Measurements from ENCODE around the gene CLTCL1.
A peak's percentile ranks its signal among the peaks of the same experiment; 100 is the strongest.

Gene CLTCL1

DNA sequence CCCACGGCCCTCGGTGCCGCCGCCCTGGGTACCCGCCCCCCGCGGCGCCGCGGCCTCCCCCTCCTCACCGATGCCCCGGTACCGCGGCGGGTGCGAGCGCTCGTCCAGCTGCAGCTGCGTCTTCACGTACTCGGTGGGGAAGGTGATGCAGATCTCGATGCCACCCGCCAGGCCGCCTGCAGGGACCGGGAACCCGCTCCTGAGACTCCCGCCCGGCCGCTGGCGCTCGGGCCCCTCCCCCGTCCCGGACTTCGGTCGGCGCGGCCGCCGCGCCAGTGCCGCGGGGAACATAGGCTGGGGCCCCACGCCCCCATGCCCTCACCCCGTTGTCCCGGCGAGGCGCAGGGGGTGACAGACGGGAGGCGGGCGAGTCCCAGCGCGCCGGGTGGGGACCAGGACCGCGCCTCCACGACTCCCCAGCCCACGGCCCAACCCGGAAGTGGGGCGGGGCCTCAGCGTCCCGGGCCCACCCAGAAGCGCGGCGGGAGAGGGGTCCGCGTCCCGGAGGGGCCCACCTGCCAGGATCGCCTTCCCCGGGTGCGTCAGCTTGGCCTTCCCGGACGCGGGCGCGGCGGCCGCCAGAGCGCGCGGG lies 113.4 kb downstream of the CLTCL1 start:
- peaks cover 2% of the 10 kb centered on the region for H3K36me3 ChIP-seq (replicated peaks)
- in situ Hi-C loops (cut with HindIII; ENCODE audit: low pct_ligation_motif_present, low sequenced_read_pairs): no loop called here
- H3K27ac ChIP-seq: peak overlapping the region; percentile 46
- DNase-seq: no peak
- TF ChIP-seq, protein P1, sequence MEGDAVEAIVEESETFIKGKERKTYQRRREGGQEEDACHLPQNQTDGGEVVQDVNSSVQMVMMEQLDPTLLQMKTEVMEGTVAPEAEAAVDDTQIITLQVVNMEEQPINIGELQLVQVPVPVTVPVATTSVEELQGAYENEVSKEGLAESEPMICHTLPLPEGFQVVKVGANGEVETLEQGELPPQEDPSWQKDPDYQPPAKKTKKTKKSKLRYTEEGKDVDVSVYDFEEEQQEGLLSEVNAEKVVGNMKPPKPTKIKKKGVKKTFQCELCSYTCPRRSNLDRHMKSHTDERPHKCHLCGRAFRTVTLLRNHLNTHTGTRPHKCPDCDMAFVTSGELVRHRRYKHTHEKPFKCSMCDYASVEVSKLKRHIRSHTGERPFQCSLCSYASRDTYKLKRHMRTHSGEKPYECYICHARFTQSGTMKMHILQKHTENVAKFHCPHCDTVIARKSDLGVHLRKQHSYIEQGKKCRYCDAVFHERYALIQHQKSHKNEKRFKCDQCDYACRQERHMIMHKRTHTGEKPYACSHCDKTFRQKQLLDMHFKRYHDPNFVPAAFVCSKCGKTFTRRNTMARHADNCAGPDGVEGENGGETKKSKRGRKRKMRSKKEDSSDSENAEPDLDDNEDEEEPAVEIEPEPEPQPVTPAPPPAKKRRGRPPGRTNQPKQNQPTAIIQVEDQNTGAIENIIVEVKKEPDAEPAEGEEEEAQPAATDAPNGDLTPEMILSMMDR (IDR thresholded peaks at IDR 0.05; ENCODE audit: low read depth, low read length, missing control alignments): no peak
- no peaks in the 10 kb centered on the region for H3K27me3 ChIP-seq (replicated peaks)
- peak overlapping the region; percentile 71 for H3K4me3 ChIP-seq (ENCODE audit: low read depth, low read length)

- H3K27me3 ChIP-seq (replicated peaks): no peaks in the 10 kb centered on the region
- TF ChIP-seq, protein P1 (IDR thresholded peaks at IDR 0.05; ENCODE audit: low read depth, low read length, missing control alignments): no peak
- peak overlapping the region; percentile 46 for H3K27ac ChIP-seq
- H3K4me3 ChIP-seq (ENCODE audit: low read depth, low read length): peak overlapping the region; percentile 71
- in situ Hi-C loops (cut with HindIII; ENCODE audit: low pct_ligation_motif_present, low sequenced_read_pairs): no loop called here
- DNase-seq: no peak
- peaks cover 2% of the 10 kb centered on the region for H3K36me3 ChIP-seq (replicated peaks)
These were observed 114.1 kb downstream of the CLTCL1 start for GRCh38 chr22:19177164-19178064.

- H3K27me3 ChIP-seq (replicated peaks): no peaks in the 10 kb centered on the region
- H3K36me3 ChIP-seq (replicated peaks): peaks cover 2% of the 10 kb centered on the region
- no peak overlapping the region for H3K27ac ChIP-seq
- no peak for DNase-seq
- TF ChIP-seq, protein P1 (IDR thresholded peaks at IDR 0.05; ENCODE audit: low read depth, low read length, missing control alignments): no peak
- peak overlapping the region; percentile 12 for H3K4me3 ChIP-seq (ENCODE audit: low read depth, low read length)
- in situ Hi-C loops (cut with HindIII; ENCODE audit: low pct_ligation_motif_present, low sequenced_read_pairs): no loop called here
These were observed 114.8 kb downstream of the CLTCL1 start for GRCh38 chr22:19176732-19177131.

DNA sequence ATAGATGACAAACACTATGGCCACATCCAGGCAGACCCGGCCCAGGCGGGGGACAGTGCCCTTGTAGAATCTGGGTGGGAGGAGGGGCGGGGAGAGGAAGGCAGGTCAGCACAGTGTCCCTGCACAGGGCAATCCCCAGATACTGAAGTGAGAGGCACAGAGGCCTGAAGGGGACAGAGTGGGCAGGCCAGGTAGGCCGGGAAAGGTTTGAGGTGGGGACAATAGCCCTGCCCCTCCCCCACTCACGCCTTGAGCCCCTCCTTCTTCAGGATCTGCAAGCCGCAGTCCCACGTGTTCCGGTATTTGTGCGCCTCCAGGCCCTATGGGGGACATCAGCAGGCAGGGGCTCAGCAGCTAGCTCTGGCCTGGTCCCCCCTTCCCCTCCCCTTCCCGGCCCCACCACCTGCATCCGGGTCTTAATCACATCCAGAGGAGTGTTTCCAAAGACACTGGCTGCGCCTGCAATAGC lies 115.3 kb downstream of the CLTCL1 start:
- Histone ChIP-seq H3K4me3 (ENCODE audit: low read depth, low read length) (no peak overlapping the region), H3K27me3 (replicated peaks) (no peaks in the 10 kb centered on the region), H3K36me3 (replicated peaks) (peaks cover 2% of the 10 kb centered on the region), H3K27ac (no peak overlapping the region)
- in situ Hi-C loops (cut with HindIII; ENCODE audit: low pct_ligation_motif_present, low sequenced_read_pairs): no loop called here
- DNase-seq: no peak
- TF ChIP-seq, protein P1 (IDR thresholded peaks at IDR 0.05; ENCODE audit: low read depth, low read length, missing control alignments): no peak

GRCh38 chr22:19175602-19176174 lies 115.8 kb downstream of the CLTCL1 start:
- Histone ChIP-seq H3K27me3 (replicated peaks) (no peaks in the 10 kb centered on the region), H3K27ac (no peak overlapping the region), H3K4me3 (ENCODE audit: low read depth, low read length) (no peak overlapping the region), H3K36me3 (replicated peaks) (peaks cover 2% of the 10 kb centered on the region)
- in situ Hi-C loops (cut with HindIII; ENCODE audit: low pct_ligation_motif_present, low sequenced_read_pairs): no loop called here
- TF ChIP-seq, protein P1 (IDR thresholded peaks at IDR 0.05; ENCODE audit: low read depth, low read length, missing control alignments): no peak
- no peak for DNase-seq
